Measurements from ENCODE around the gene CEP152.

DNA sequence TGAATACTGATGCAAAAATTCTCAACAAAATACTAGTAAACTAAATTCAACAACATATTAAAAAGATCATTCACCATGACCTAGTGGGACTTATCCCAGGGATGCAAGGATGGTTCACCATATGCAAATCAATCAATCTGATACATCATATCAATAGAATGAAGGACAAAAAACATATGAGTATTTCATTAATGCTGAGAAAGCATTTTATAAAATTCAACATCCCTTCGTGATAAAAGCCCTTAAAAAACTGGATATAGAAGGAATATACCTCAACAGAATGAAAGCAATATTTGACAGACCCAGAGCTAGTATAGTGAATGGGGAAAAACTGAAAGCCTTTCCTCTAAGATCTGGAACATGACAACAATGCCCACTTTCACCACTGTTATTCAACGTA, 122.4 kb downstream of the CEP152 start:
- TF ChIP-seq, protein P1, sequence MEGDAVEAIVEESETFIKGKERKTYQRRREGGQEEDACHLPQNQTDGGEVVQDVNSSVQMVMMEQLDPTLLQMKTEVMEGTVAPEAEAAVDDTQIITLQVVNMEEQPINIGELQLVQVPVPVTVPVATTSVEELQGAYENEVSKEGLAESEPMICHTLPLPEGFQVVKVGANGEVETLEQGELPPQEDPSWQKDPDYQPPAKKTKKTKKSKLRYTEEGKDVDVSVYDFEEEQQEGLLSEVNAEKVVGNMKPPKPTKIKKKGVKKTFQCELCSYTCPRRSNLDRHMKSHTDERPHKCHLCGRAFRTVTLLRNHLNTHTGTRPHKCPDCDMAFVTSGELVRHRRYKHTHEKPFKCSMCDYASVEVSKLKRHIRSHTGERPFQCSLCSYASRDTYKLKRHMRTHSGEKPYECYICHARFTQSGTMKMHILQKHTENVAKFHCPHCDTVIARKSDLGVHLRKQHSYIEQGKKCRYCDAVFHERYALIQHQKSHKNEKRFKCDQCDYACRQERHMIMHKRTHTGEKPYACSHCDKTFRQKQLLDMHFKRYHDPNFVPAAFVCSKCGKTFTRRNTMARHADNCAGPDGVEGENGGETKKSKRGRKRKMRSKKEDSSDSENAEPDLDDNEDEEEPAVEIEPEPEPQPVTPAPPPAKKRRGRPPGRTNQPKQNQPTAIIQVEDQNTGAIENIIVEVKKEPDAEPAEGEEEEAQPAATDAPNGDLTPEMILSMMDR (IDR thresholded peaks at IDR 0.05), result no peak
- TF ChIP-seq POLR2A (IDR thresholded peaks at IDR 0.05), result no peak

Data from uterus (tissue), 2 donors.